GM12878 (cell line): ENCODE measurements around the gene GSG1L2. TPM values are rescaled to one million over a fixed set of nuclear protein-coding genes. Genes with fewer than 3 reads are reported as not detected.

Experiments used
- ATAC-seq: fragments of 200-7000 bp; cut with Tn5 transposase; 3 replicates; pipeline ENCODE4 v1.9.1; 2020; ENCODE audit warnings: mild to moderate bottlenecking, moderate library complexity
- BruUV-seq: library from RNA; stranded (reverse); fragments of 400-500 nt; replicated peaks from 2 replicates; lab custom pipeline; 2021; lab: Mats Ljungman, UMichigan
- CTCF ChIA-PET: fragments of 300-600 bp; sonication (Branson Sonifier 250); formaldehyde crosslinking; extraction: SDS; loops from one replicate; lab custom pipeline; 2021; ENCODE audit warnings: inconsistent platforms; lab: Yijun Ruan, JAX
- POLR2A ChIA-PET: fragments of 350-600 bp; formaldehyde crosslinking; extraction: SDS; loops from one replicate; lab custom pipeline; 2021; ENCODE audit warnings: inconsistent platforms; lab: Charles Lee
- RAD21 ChIA-PET: fragments of 300-600 bp; sonication (Branson Sonifier 250); formaldehyde crosslinking; loops from one replicate; lab custom pipeline; 2023; ENCODE audit warnings: antibody characterized with exemption; ENCODE audit not compliant: unreplicated experiment; lab: Charles Lee
- SMC1A ChIA-PET: fragments of 300-600 bp; sonication (Branson Sonifier 250); formaldehyde crosslinking; loops from one replicate; lab custom pipeline; 2023; ENCODE audit not compliant: unreplicated experiment, uncharacterized antibody; lab: Charles Lee
- DNase-seq: peaks from one replicate; pipeline ENCODE4 v3.0.0-alpha.2; 2011; ENCODE audit warnings: low read depth, low spot score
- FAIRE-seq: peaks from 3 replicates; lab custom pipeline; 2011; peaks lifted over from hg19 to GRCh38; lab: Jason Lieb, UNC
- H2AFZ ChIP-seq: 2 replicates; pipeline ENCODE4 v1.6.0; 2011; ENCODE audit warnings: low read depth, low read length, control low read depth; ENCODE audit not compliant: control insufficient read depth
- H3K27ac ChIP-seq: 2 replicates; pipeline ENCODE4 v1.5.1; 2011; ENCODE audit warnings: control low read depth; ENCODE audit not compliant: control insufficient read depth, insufficient read depth
- H3K27me3 ChIP-seq, 2 experiments: replicated peaks in 1 of 2; 2 replicates each; pipeline versions ENCODE4 v1.6.0 to v1.6.1; 2011; ENCODE audit warnings: low read length in 1 of 2; ENCODE audit not compliant: control insufficient read depth in 2 of 2, insufficient read depth in 2 of 2
- H3K36me3 ChIP-seq, 2 experiments: 2 replicates each; pipeline ENCODE4 v1.5.1; 2011; ENCODE audit warnings: low read length in 1 of 2; ENCODE audit not compliant: control insufficient read depth in 2 of 2, insufficient read depth in 2 of 2
- H3K4me1 ChIP-seq: 2 replicates; pipeline ENCODE4 v1.6.1; 2011; ENCODE audit warnings: mild to moderate bottlenecking, low read length, moderate library complexity, mixed read lengths; ENCODE audit not compliant: control insufficient read depth, insufficient read depth
- H3K4me2 ChIP-seq: 2 replicates; pipeline ENCODE4 v1.6.0; 2011; ENCODE audit warnings: control low read depth; ENCODE audit not compliant: control insufficient read depth, insufficient read depth
- H3K4me3 ChIP-seq: fragments of 200-600 bp; sonication (generic); 2 replicates; pipeline ENCODE4 v1.5.1; 2016
- H3K79me2 ChIP-seq: 2 replicates; pipeline ENCODE4 v1.6.0; 2011; ENCODE audit warnings: low read length; ENCODE audit not compliant: control insufficient read depth, insufficient read depth
- H3K9ac ChIP-seq: 2 replicates; pipeline ENCODE4 v1.8.0; 2011; ENCODE audit warnings: low read length, control low read depth, mixed read lengths; ENCODE audit not compliant: control insufficient read depth, insufficient read depth
- H3K9me3 ChIP-seq: replicated peaks from 3 replicates; pipeline ENCODE4 v1.5.1; 2011; ENCODE audit warnings: mild to moderate bottlenecking, low read length; ENCODE audit not compliant: control insufficient read depth, insufficient read depth
- H4K20me1 ChIP-seq: 2 replicates; pipeline ENCODE4 v1.6.0; 2011; ENCODE audit not compliant: control insufficient read depth, insufficient read depth
- BCL11A ChIP-seq: IDR thresholded peaks from 2 replicates; pipeline ENCODE4 v1.6.1; 2011; ENCODE audit warnings: low read depth, low read length
- CREM ChIP-seq: IDR thresholded peaks from 2 replicates; pipeline ENCODE4 v1.6.1; 2014; ENCODE audit warnings: antibody characterized with exemption, low read depth
- HCFC1 ChIP-seq: fragments of 150-350 bp; IDR thresholded peaks from 2 replicates; pipeline ENCODE4 v1.6.1; 2014; ENCODE audit warnings: low read length
- KDM1A ChIP-seq: fragments of 200-600 bp; sonication (generic); IDR thresholded peaks from 2 replicates; pipeline ENCODE4 v1.6.1; 2016; ENCODE audit warnings: borderline replicate concordance
- MEF2A ChIP-seq: IDR thresholded peaks from 2 replicates; pipeline ENCODE4 v1.6.1; 2011; ENCODE audit warnings: low read depth, mild to moderate bottlenecking, low read length, moderate library complexity; ENCODE audit not compliant: insufficient read depth
- MTA3 ChIP-seq: IDR thresholded peaks from 2 replicates; pipeline ENCODE4 v1.6.1; 2012; ENCODE audit warnings: low read length, inconsistent platforms, borderline replicate concordance
- PML ChIP-seq: IDR thresholded peaks from 2 replicates; pipeline ENCODE4 v1.6.1; 2012; ENCODE audit warnings: low read length, inconsistent platforms
- POLR2A ChIP-seq: IDR thresholded peaks from 2 replicates; pipeline ENCODE4 v1.6.1; 2011; ENCODE audit warnings: low read depth, mild to moderate bottlenecking, low read length
- RAD21 ChIP-seq: IDR thresholded peaks from 2 replicates; pipeline ENCODE4 v1.6.1; 2011; ENCODE audit warnings: mild to moderate bottlenecking, low read depth, low read length, moderate library complexity; ENCODE audit not compliant: insufficient read depth
- SIX5 ChIP-seq: IDR thresholded peaks from 2 replicates; pipeline ENCODE4 v1.6.1; 2011; ENCODE audit warnings: mild to moderate bottlenecking, low read depth, low read length, moderate library complexity; ENCODE audit not compliant: severe bottlenecking
- SP1 ChIP-seq: IDR thresholded peaks from one replicate; pipeline ENCODE4 v1.6.1; 2011; ENCODE audit warnings: low read depth, low read length
- SUZ12 ChIP-seq: fragments of 200-600 bp; sonication (generic); IDR thresholded peaks from one replicate; pipeline ENCODE4 v1.6.1; 2018; ENCODE audit warnings: antibody characterized with exemption, mild to moderate bottlenecking; ENCODE audit not compliant: unreplicated experiment
- ZNF24 ChIP-seq: fragments of 450-650 bp; IDR thresholded peaks from 2 replicates; pipeline ENCODE4 v1.6.1; 2017; ENCODE audit warnings: antibody characterized with exemption, mild to moderate bottlenecking
- ZNF384 ChIP-seq: IDR thresholded peaks from 2 replicates; pipeline ENCODE4 v1.6.1; 2012; ENCODE audit warnings: low read depth, mild to moderate bottlenecking, low read length, improper control_type of control experiment, borderline replicate concordance
- WGBS: methylation state at CpG from one replicate; pipeline ENCODE4 v1.1.6; 2016; ENCODE audit warnings: low lambda C conversion rate; ENCODE audit not compliant: insufficient replicate concordance, insufficient coverage; ENCODE audit errors: missing lambda C conversion rate; 5-methylcytosine and 5-hydroxymethylcytosine counted together
- in situ Hi-C: fragments of 300-500 bp; cut with MboI; formaldehyde crosslinking; loops from 9 replicates; pipeline ENCODE4 v1.14.3; 2018; ENCODE audit warnings: mixed read lengths
- intact Hi-C: fragments of 100-400 bp; cut with micrococcal nuclease; formaldehyde crosslinking; loops from one replicate; pipeline ENCODE4 v1.14.2; 2022; ENCODE audit not compliant: unreplicated experiment
- polyA plus RNA-seq, 11 experiments: library from polyadenylated mRNA; depleted of rRNA in 4 of 11; unstranded in 6 of 11; stranded (reverse) in 5 of 11; fragments of >200 nt; fragmentation: Nextera tagmentation in 4 of 11; fragmentation: Illumina TruSeq in 1 of 11; extraction: Ambion mirVana in 4 of 11; extraction: Trizol in 1 of 11; gene quantifications; 1 replicate in 1 of 11; 2 replicates in 10 of 11; pipeline versions ENCODE4 v1.2.1 to v1.2.3, GENCODE V29; 2011 to 2016; ENCODE audit warnings: inconsistent platforms in 2 of 11, missing spikeins in 2 of 11, low read depth in 1 of 11
- total RNA-seq, 4 experiments: library from RNA; depleted of rRNA in 3 of 4; stranded (reverse); fragments of >200 nt in 3 of 4; fragmentation: Illumina TruSeq in 1 of 4; extraction: Trizol in 1 of 4; gene quantifications; 2 replicates each; pipeline versions ENCODE4 v1.2.1 to v1.2.3, GENCODE V29; 2013 to 2021
- TF ChIP-seq, protein P1 (sequence below): fragments of 450-650 bp; conservative IDR thresholded peaks from 2 replicates; pipeline ENCODE4 v1.6.1; 2017; ENCODE audit warnings: mild to moderate bottlenecking, moderate library complexity
- TF ChIP-seq, protein P2 (sequence below): fragments of 450-650 bp; formaldehyde crosslinking; IDR thresholded peaks from 2 replicates; pipeline ENCODE4 v1.4.0; 2020; ENCODE audit warnings: mild to moderate bottlenecking, moderate library complexity

The GSG1L2 gene
- total and polyA plus RNA-seq, 10 of the 15 experiments (the other 5 are each of a cell fraction or from before 2014, with no cell fraction given): not detected

DNA sequence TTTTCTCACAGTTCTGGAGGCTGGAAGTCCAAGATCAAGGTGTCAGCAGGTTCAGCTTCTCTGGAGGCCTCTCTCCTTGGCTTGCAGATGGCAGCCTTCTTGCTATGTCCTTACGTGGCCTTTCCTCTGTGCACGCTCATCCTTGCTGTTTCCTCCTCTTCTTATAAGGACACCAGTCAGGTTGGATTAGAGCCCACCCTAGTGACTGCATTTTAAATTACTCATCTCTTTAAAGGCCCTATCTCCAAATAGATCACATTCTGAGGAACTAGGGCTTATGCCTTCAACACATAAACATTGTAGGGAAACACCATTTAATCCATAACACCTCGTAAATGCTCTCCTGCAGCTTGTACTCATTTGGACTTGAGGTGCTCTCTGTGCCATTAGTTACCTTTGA, 66.8 kb downstream of the GSG1L2 start:
- in situ Hi-C loops (no loop called here), intact Hi-C loops (no loop called here)
- FAIRE-seq: no peak
- H3K4me1 ChIP-seq: no peaks in the 10 kb centered on the region
- CTCF ChIA-PET: interaction anchor here (1.4 to 1.5 kb wide), 2 partner anchors 11 to 13 kb away, joined by 5 read pairs; no protein-coding TSS in a partner anchor
- no peak for DNase-seq
- no peak for TF ChIP-seq SUZ12
- no peak for TF ChIP-seq RAD21
- no peak for TF ChIP-seq BCL11A
- no peak for TF ChIP-seq POLR2A
- TF ChIP-seq CREM: no peak
- no peak for TF ChIP-seq SP1
- TF ChIP-seq, protein P1, sequence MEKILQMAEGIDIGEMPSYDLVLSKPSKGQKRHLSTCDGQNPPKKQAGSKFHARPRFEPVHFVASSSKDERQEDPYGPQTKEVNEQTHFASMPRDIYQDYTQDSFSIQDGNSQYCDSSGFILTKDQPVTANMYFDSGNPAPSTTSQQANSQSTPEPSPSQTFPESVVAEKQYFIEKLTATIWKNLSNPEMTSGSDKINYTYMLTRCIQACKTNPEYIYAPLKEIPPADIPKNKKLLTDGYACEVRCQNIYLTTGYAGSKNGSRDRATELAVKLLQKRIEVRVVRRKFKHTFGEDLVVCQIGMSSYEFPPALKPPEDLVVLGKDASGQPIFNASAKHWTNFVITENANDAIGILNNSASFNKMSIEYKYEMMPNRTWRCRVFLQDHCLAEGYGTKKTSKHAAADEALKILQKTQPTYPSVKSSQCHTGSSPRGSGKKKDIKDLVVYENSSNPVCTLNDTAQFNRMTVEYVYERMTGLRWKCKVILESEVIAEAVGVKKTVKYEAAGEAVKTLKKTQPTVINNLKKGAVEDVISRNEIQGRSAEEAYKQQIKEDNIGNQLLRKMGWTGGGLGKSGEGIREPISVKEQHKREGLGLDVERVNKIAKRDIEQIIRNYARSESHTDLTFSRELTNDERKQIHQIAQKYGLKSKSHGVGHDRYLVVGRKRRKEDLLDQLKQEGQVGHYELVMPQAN: no peak
- TF ChIP-seq MTA3: no peak
- no peak for TF ChIP-seq MEF2A
- TF ChIP-seq SIX5: no peak
- no peak for TF ChIP-seq ZNF24
- TF ChIP-seq, protein P2, sequence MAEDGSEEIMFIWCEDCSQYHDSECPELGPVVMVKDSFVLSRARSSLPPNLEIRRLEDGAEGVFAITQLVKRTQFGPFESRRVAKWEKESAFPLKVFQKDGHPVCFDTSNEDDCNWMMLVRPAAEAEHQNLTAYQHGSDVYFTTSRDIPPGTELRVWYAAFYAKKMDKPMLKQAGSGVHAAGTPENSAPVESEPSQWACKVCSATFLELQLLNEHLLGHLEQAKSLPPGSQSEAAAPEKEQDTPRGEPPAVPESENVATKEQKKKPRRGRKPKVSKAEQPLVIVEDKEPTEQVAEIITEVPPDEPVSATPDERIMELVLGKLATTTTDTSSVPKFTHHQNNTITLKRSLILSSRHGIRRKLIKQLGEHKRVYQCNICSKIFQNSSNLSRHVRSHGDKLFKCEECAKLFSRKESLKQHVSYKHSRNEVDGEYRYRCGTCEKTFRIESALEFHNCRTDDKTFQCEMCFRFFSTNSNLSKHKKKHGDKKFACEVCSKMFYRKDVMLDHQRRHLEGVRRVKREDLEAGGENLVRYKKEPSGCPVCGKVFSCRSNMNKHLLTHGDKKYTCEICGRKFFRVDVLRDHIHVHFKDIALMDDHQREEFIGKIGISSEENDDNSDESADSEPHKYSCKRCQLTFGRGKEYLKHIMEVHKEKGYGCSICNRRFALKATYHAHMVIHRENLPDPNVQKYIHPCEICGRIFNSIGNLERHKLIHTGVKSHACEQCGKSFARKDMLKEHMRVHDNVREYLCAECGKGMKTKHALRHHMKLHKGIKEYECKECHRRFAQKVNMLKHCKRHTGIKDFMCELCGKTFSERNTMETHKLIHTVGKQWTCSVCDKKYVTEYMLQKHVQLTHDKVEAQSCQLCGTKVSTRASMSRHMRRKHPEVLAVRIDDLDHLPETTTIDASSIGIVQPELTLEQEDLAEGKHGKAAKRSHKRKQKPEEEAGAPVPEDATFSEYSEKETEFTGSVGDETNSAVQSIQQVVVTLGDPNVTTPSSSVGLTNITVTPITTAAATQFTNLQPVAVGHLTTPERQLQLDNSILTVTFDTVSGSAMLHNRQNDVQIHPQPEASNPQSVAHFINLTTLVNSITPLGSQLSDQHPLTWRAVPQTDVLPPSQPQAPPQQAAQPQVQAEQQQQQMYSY: no peak
- TF ChIP-seq KDM1A: no peak
- no peak for TF ChIP-seq ZNF384
- no peak for TF ChIP-seq HCFC1
- no peak for TF ChIP-seq PML
- 2% methylated on average over 3 of the region's 3 CpGs for WGBS
- no peaks in the 10 kb centered on the region for H3K79me2 ChIP-seq
- no peak overlapping the region for H3K27ac ChIP-seq
- H3K4me2 ChIP-seq: no peak overlapping the region
- BruUV-seq: no TSS peak
- ATAC-seq: no peak
- POLR2A ChIA-PET: no interaction called here
- RAD21 ChIA-PET: no interaction called here
- no peak overlapping the region for H3K4me3 ChIP-seq
- H3K9ac ChIP-seq: no peak overlapping the region
- no peak overlapping the region for H2AFZ ChIP-seq
- H4K20me1 ChIP-seq: no peaks in the 10 kb centered on the region
- H3K36me3 ChIP-seq: no peaks in the 10 kb centered on the region
- H3K9me3 ChIP-seq: no peaks in the 10 kb centered on the region
- SMC1A ChIA-PET: no interaction called here
- no peaks in the 10 kb centered on the region for H3K27me3 ChIP-seq
